Naive thymus-derived CD4-positive, alpha-beta T cell (primary cell): Measurements from ENCODE around the gene SLX4. TPM values are rescaled to one million over a fixed set of nuclear protein-coding genes. Genes with fewer than 3 reads are reported as not detected.

Experiments used
- ATAC-seq: fragments of 150-1000 bp; cut with Tn5 transposase; 2 replicates; pipeline ENCODE4 v1.10.0; 2021; ENCODE audit warnings: mild to moderate bottlenecking, moderate library complexity
- CTCF ChIA-PET: fragments of 350-600 bp; sonication (Branson Sonifier 250); formaldehyde crosslinking; loops from one replicate; lab custom pipeline; 2021; ENCODE audit warnings: antibody characterized with exemption; lab: Charles Lee
- POLR2A ChIA-PET: fragments of 350-600 bp; sonication (Branson Sonifier 250); formaldehyde crosslinking; loops from one replicate; lab custom pipeline; 2021; ENCODE audit warnings: antibody characterized with exemption, inconsistent platforms; lab: Charles Lee
- DNase-seq, 9 donors: peaks; one replicate each; pipeline versions ENCODE4 v3.0.0 to v3.0.0-alpha.2; 2020 to 2022; ENCODE audit warnings: mixed read lengths in 1 of 9
- H3K27ac ChIP-seq: one replicate; pipeline ENCODE4 v1.7.0; 2013; ENCODE audit warnings: mild to moderate bottlenecking, low read depth, low read length, moderate library complexity
- H3K27me3 ChIP-seq, 2 donors: one replicate each; pipeline ENCODE4 v1.7.0; 2013; ENCODE audit warnings: low read length in 2 of 2, mild to moderate bottlenecking in 2 of 2, moderate library complexity in 2 of 2; ENCODE audit not compliant: control insufficient read depth in 2 of 2, insufficient read depth in 2 of 2
- H3K36me3 ChIP-seq, 3 experiments: 1 replicate in 2 of 3; 2 replicates in 1 of 3; pipeline ENCODE4 v1.7.0; 2013; ENCODE audit warnings: low read length in 3 of 3, mild to moderate bottlenecking in 3 of 3, moderate library complexity in 1 of 3; ENCODE audit not compliant: insufficient read depth in 3 of 3, control insufficient read depth in 2 of 3
- H3K4me1 ChIP-seq, 2 donors: one replicate each; pipeline ENCODE4 v1.7.0; 2013; ENCODE audit warnings: low read length in 2 of 2, mild to moderate bottlenecking in 2 of 2, moderate library complexity in 1 of 2; ENCODE audit not compliant: control insufficient read depth in 2 of 2, insufficient read depth in 2 of 2
- H3K4me3 ChIP-seq: 2 replicates; pipeline ENCODE4 v1.7.0; 2013; ENCODE audit warnings: mild to moderate bottlenecking, low read length
- H3K9me3 ChIP-seq, 3 experiments: 1 replicate in 2 of 3; 2 replicates in 1 of 3; pipeline ENCODE4 v1.7.0; 2013; ENCODE audit warnings: low read length in 3 of 3; ENCODE audit not compliant: control insufficient read depth in 2 of 3
- H3K27ac Mint-ChIP-seq, 9 donors: one replicate each; pipeline ENCODE4 v1.8.0; 2020 to 2022; ENCODE audit warnings: mixed read lengths in 9 of 9, mild to moderate bottlenecking in 8 of 9, moderate library complexity in 5 of 9, inconsistent platforms in 2 of 9
- H3K27me3 Mint-ChIP-seq, 5 donors: one replicate each; pipeline ENCODE4 v1.8.0; 2021 to 2022; ENCODE audit warnings: mixed read lengths in 5 of 5, mild to moderate bottlenecking in 1 of 5
- H3K36me3 Mint-ChIP-seq, 5 donors: one replicate each; pipeline ENCODE4 v1.8.0; 2020 to 2022; ENCODE audit warnings: mixed read lengths in 5 of 5, mild to moderate bottlenecking in 3 of 5, inconsistent platforms in 1 of 5
- H3K4me1 Mint-ChIP-seq, 7 donors: one replicate each; pipeline ENCODE4 v1.8.0; 2020 to 2022; ENCODE audit warnings: mixed read lengths in 7 of 7, mild to moderate bottlenecking in 3 of 7, inconsistent platforms in 1 of 7
- H3K4me3 Mint-ChIP-seq, 10 donors: one replicate each; pipeline ENCODE4 v1.8.0; 2020 to 2022; ENCODE audit warnings: mild to moderate bottlenecking in 10 of 10, mixed read lengths in 10 of 10, moderate library complexity in 6 of 10, inconsistent platforms in 2 of 10
- H3K9me3 Mint-ChIP-seq, 11 donors: one replicate each; pipeline ENCODE4 v1.8.0; 2020 to 2022; ENCODE audit warnings: mixed read lengths in 11 of 11, mild to moderate bottlenecking in 4 of 11, inconsistent platforms in 1 of 11, moderate library complexity in 1 of 11
- intact Hi-C, 2 donors: fragments of 100-400 bp; cut with micrococcal nuclease; formaldehyde crosslinking; loops; one replicate each; pipeline ENCODE4 v1.15.1; 2023
- polyA plus RNA-seq, 2 donors: library from polyadenylated mRNA; unstranded; fragments of 300-500 nt; fragmentation: Illumina TruSeq; gene quantifications; one replicate each; pipeline ENCODE4 v1.2.3, GENCODE V29; 2021
- total RNA-seq, 6 experiments: library from RNA in 5 of 6; stranded (reverse) in 5 of 6; gene quantifications; 1 replicate in 5 of 6; 2 replicates in 1 of 6; pipeline ENCODE4 v1.2.3 and lab custom pipeline; 2021 to 2026

The SLX4 gene
- total and polyA plus RNA-seq, 7 experiments from 2014 or later = 0.89 to 12.5 (median 7.5) TPM

DNA sequence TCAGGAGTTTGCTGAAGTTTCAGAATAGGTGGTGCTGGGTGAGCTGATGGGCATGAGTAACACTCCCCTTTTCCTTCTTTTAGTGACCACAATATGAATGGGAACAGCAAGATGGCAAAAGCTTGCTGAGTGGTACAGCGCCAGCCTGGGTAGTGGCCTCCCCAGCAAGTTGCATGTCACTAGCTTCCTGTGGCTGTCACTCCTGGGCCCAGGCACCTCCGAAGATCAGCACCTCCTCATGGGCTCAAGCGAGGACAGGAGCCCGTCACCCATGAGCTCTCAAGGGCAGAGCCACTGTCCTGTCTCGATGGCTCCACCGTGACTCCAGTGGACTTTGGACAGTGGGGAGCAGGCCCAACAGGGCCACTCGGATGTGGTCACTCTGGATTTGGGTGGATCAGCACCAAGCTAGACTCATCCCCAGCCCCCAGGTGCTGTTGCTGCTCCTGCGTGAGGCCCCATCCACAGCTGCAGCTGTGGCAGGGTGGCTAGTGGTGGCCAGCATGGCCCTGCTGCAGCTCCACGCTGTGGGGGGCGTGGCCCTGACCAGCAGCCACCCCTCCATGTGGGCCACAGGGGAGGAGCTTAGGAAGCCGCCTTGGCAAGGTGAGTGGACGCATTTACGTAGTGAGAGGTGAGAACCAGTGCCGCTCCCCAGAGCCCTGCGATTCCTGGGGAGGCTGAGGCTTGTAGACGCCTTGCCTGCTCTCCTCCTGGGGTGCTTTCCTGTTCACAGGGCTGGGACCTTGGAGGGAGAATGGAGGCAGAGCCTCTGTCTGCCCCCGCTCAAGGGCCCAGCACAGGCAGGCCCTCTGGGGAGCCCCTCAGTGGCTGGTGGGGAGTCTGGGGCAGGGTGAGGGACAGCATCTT, 29.5 kb upstream of the SLX4 start:
- Histone ChIP-seq H3K36me3 (peaks cover 0 to 41% (median 3%) of the 10 kb centered on the region in 3 experiments), H3K27ac (no peak overlapping the region), H3K4me1 (peaks cover 4 to 13% of the 10 kb centered on the region in 2 donors), H3K9me3 (no peaks in the 10 kb centered on the region), H3K27me3 (no peaks in the 10 kb centered on the region), H3K4me3 (no peak overlapping the region)
- Mint-ChIP-seq H3K36me3 (peaks cover 0 to 14% (median 7%) of the 10 kb centered on the region in 5 donors), H3K4me1 (peaks cover 23 to 39% (median 31%) of the 10 kb centered on the region in 7 donors), H3K27me3 (no peaks in the 10 kb centered on the region), H3K9me3 (no peaks in the 10 kb centered on the region), H3K27ac (no peak overlapping the region), H3K4me3 (no peak overlapping the region)
- DNase-seq = no peak
- ATAC-seq = no peak
- ChIA-PET POLR2A (interaction anchor here (0.6 kb wide), 1 partner anchor 484 kb away, joined by 6 read pairs; no protein-coding TSS in a partner anchor), CTCF (no interaction called here)
- intact Hi-C loops = no loop called here

- Histone ChIP-seq H3K9me3 (no peaks in the 10 kb centered on the region), H3K27me3 (no peaks in the 10 kb centered on the region), H3K36me3 (peaks cover 0 to 35% (median 3%) of the 10 kb centered on the region in 3 experiments), H3K4me1 (peaks cover 4 to 13% of the 10 kb centered on the region in 2 donors), H3K27ac (no peak overlapping the region), H3K4me3 (no peak overlapping the region)
- intact Hi-C loops = no loop called here
- Mint-ChIP-seq H3K4me3 (no peak overlapping the region), H3K27me3 (no peaks in the 10 kb centered on the region), H3K36me3 (peaks cover 0 to 19% (median 8%) of the 10 kb centered on the region in 5 donors), H3K4me1 (peaks cover 28 to 46% (median 37%) of the 10 kb centered on the region in 7 donors), H3K27ac (peak overlapping the region in 1 of 9 donors; percentile 22), H3K9me3 (no peaks in the 10 kb centered on the region)
- ATAC-seq (no peak), DNase-seq (no peak)
- ChIA-PET POLR2A (no interaction called here), CTCF (no interaction called here)
Measured at GRCh38 chr16:3640207-3640606, 28.8 kb upstream of the SLX4 start.

DNA sequence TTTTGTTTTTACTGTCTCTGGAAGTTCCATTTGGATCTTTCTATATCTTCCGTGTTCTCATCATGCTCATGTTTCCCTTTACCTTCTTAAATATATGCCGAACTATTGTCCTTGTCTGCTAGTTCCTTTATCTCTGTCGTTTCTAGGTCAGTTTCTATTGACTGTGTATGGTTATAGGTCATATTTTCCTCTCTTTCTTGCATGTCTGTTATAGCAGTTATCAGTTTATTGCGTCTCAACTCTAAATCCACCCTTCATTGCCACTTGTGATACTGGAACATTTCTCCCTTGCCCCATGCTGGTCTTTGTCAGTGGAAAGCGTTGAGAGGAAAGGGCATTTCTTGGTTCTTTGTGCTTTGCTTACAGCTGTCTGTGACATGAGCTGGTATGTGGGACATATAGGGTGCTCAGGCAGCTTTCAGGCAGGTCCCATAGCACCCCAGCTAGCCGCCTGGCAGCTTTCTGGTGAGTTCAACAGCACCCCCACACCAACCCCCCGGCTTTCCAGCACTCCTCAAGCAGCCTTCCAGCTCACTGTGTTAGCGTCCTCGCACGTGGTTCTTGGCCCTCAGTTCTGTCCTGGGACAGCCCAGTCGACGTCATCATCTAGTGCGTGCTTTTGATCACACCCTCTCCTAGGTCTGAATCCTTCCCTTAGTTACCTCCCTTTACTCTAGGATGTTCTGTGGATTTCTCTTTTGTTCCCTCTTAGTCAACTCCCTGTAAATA, 27.7 kb upstream of the SLX4 start:
- no peak for DNase-seq
- peaks cover 4 to 13% of the 10 kb centered on the region in 2 donors for H3K4me1 ChIP-seq
- no peak overlapping the region for H3K4me3 ChIP-seq
- H3K4me1 Mint-ChIP-seq = peaks cover 28 to 47% (median 37%) of the 10 kb centered on the region in 7 donors
- intact Hi-C loops = no loop called here
- H3K36me3 ChIP-seq = peaks cover 0 to 30% (median 3%) of the 10 kb centered on the region in 3 experiments
- H3K27ac Mint-ChIP-seq = peak overlapping the region in 4 of 9 donors; percentile 5 to 75 (median 40)
- H3K9me3 ChIP-seq = no peaks in the 10 kb centered on the region
- POLR2A ChIA-PET = interaction anchor here (1.1 kb wide), 1 partner anchor 17 kb away, joined by 3 read pairs; no protein-coding TSS in a partner anchor
- H3K27ac ChIP-seq = no peak overlapping the region
- ATAC-seq = no peak
- no peaks in the 10 kb centered on the region for H3K9me3 Mint-ChIP-seq
- peak overlapping the region in 1 of 10 donors; percentile 18 for H3K4me3 Mint-ChIP-seq
- peaks cover 0 to 19% (median 8%) of the 10 kb centered on the region in 5 donors for H3K36me3 Mint-ChIP-seq
- CTCF ChIA-PET = interaction anchor here (0.6 kb wide), 1 partner anchor 1154 kb away, joined by 3 read pairs; no protein-coding TSS in a partner anchor
- H3K27me3 ChIP-seq = no peaks in the 10 kb centered on the region
- no peaks in the 10 kb centered on the region for H3K27me3 Mint-ChIP-seq

- Histone ChIP-seq H3K27me3 (no peaks in the 10 kb centered on the region), H3K36me3 (peaks cover 0 to 20% (median 0%) of the 10 kb centered on the region in 3 experiments), H3K4me1 (peaks cover 4 to 13% of the 10 kb centered on the region in 2 donors), H3K9me3 (no peaks in the 10 kb centered on the region), H3K4me3 (no peak overlapping the region), H3K27ac (peak overlapping the region; percentile 59)
- intact Hi-C loops = loop anchor here in 1 of 2 donors (1.0 kb wide), 1 partner anchor 26 kb away; the partner anchor contains the start of gene SLX4
- ATAC-seq = peak; percentile 72
- Mint-ChIP-seq H3K36me3 (peaks cover 0 to 18% (median 8%) of the 10 kb centered on the region in 5 donors), H3K27ac (peak overlapping the region; percentile 79 to 93 (median 86)), H3K27me3 (no peaks in the 10 kb centered on the region), H3K9me3 (no peaks in the 10 kb centered on the region), H3K4me3 (peak overlapping the region; percentile 21 to 66 (median 53)), H3K4me1 (peaks cover 28 to 51% (median 39%) of the 10 kb centered on the region in 7 donors)
- ChIA-PET CTCF (interaction anchor here (0.7 to 1.3 kb wide), 3 partner anchors 11 to 114 kb away, joined by 3 to 6 read pairs (median 3); no protein-coding TSS in a partner anchor), POLR2A (interaction anchor here (0.6 to 1.2 kb wide), 4 partner anchors 26 to 136 kb away, joined by 3 to 7 read pairs (median 4); partner anchors contain the start of gene SLX4)
- peak in 7 of 9 donors; percentile 25 to 56 (median 46) for DNase-seq
Measured at GRCh38 chr16:3637371-3637923, 26.0 kb upstream of the SLX4 start.

- Histone ChIP-seq H3K36me3 (no peaks in the 10 kb centered on the region), H3K27ac (peak overlapping the region; percentile 6), H3K4me3 (no peak overlapping the region), H3K27me3 (no peaks in the 10 kb centered on the region), H3K4me1 (peaks cover 14 to 20% of the 10 kb centered on the region in 2 donors), H3K9me3 (no peaks in the 10 kb centered on the region)
- ChIA-PET CTCF (interaction anchor here (0.6 to 1.1 kb wide), 3 partner anchors 12 to 151 kb away, joined by 3 to 6 read pairs (median 4); no protein-coding TSS in a partner anchor), POLR2A (interaction anchor here (0.6 to 1.4 kb wide), 6 partner anchors 14 to 182 kb away, joined by 3 to 8 read pairs (median 3); partner anchors contain the start of gene SLX4)
- H3K4me3 Mint-ChIP-seq = peak overlapping the region in 9 of 10 donors; percentile 16 to 64 (median 45)
- H3K9me3 Mint-ChIP-seq = no peaks in the 10 kb centered on the region
- intact Hi-C loops = loop anchor here (1.0 to 5.0 kb wide), 3 partner anchors 36 to 91 kb away; partner anchors contain the start of gene TRAP1 (in 1 of the 2)
- peaks cover 29 to 49% (median 40%) of the 10 kb centered on the region in 7 donors for H3K4me1 Mint-ChIP-seq
- no peaks in the 10 kb centered on the region for H3K27me3 Mint-ChIP-seq
- peak overlapping the region; percentile 54 to 89 (median 80) for H3K27ac Mint-ChIP-seq
- ATAC-seq (peak; percentile 91), DNase-seq (peak in 6 of 9 donors; percentile 3 to 50 (median 31))
- H3K36me3 Mint-ChIP-seq = peaks cover 0 to 8% (median 0%) of the 10 kb centered on the region in 5 donors
Measured at GRCh38 chr16:3625911-3626732, 14.7 kb upstream of the SLX4 start.
